ENCODE measurements around the gene SLC29A2. TPM values are rescaled to one million over a fixed set of nuclear protein-coding genes. Genes with fewer than 3 reads are reported as not detected.
A peak's percentile ranks its signal among the peaks of the same experiment; 100 is the strongest.

SLC29A2 gene
- 0.29 and 0.44 TPM in 2 replicates for total RNA-seq

GRCh38 chr11:66371627-66372415 is at the start of gene SLC29A2:
SLC29A2 (minus strand) TSS chr11:66371760; CDS start chr11:66371591, 169 bp downstream.

GRCh38 chr11:66420671-66421476 is 49.3 kb upstream of the SLC29A2 start, which contains the start of gene NPAS4:
NPAS4 (plus strand) TSS chr11:66421035; CDS start chr11:66421180, 145 bp downstream.

GRCh38 chr11:66347425-66348276 is 23.9 kb downstream of the SLC29A2 start, which contains the start of gene B4GAT1:
B4GAT1 (minus strand) TSS chr11:66347629; CDS start chr11:66347545, 84 bp downstream.

GRCh38 chr11:66344550-66345315 is 26.8 kb downstream of the SLC29A2 start, which contains the start of gene BRMS1:
BRMS1 (minus strand) TSS chr11:66345104; CDS start chr11:66342234, 2,870 bp downstream.

GRCh38 chr11:66336234-66337102 is 35.1 kb downstream of the SLC29A2 start, which contains the start of gene RIN1:
RIN1 (minus strand) TSS chr11:66336434; CDS start chr11:66336402, 32 bp downstream.

GRCh38 chr11:66316849-66317251 is 54.7 kb downstream of the SLC29A2 start, which contains the start of gene CD248:
CD248 (minus strand) TSS chr11:66317044; CDS start chr11:66317027, 17 bp downstream.

Small RNAs within 50 kb of the gene (small RNA-seq; reads per million reads assigned to genes)
- gene RF00017 (ENCODE audit: low replicate concordance) (not detected), gene RNU1-84P (ENCODE audit: low replicate concordance) (7.7 reads per million, percentile 92 among the genes with 10 or more reads in this experiment)

Other genes starting within 250 kb of the SLC29A2 start
- 26.3 and 33.2 TPM in 2 replicates for gene KLC2, start 114.1 kb downstream of the SLC29A2 start, total RNA-seq
- gene RAB1B, start 103.1 kb downstream of the SLC29A2 start, total RNA-seq, result 95.9 and 142 TPM in 2 replicates
- gene CNIH2, start 93.6 kb downstream of the SLC29A2 start, total RNA-seq, result not detected in 2 replicates
- gene YIF1A, start 82.6 kb downstream of the SLC29A2 start, total RNA-seq, result 154 and 160 TPM in 2 replicates
- 0.88 TPM in 1 of 2 replicates, not detected in the other for gene TMEM151A, start 79.9 kb downstream of the SLC29A2 start, total RNA-seq
- gene CD248, start 54.7 kb downstream of the SLC29A2 start, total RNA-seq, result 111 and 123 TPM in 2 replicates
- 23.0 and 56.7 TPM in 2 replicates for gene RIN1, start 35.3 kb downstream of the SLC29A2 start, total RNA-seq
- 70.5 and 75.3 TPM in 2 replicates for gene BRMS1, start 26.7 kb downstream of the SLC29A2 start, total RNA-seq
- 28.8 and 30.0 TPM in 2 replicates for gene B4GAT1, start 24.1 kb downstream of the SLC29A2 start, total RNA-seq
- gene NPAS4, start 49.3 kb upstream of the SLC29A2 start, total RNA-seq, result not detected in 2 replicates
- gene MRPL11, start 67.1 kb upstream of the SLC29A2 start, total RNA-seq, result 30.9 and 41.1 TPM in 2 replicates
- 11.4 and 11.9 TPM in 2 replicates for gene PELI3, start 95.1 kb upstream of the SLC29A2 start, total RNA-seq
- 41.8 and 61.1 TPM in 2 replicates for gene DPP3, start 108.7 kb upstream of the SLC29A2 start, total RNA-seq
- 29.1 and 34.4 TPM in 2 replicates for gene BBS1, start 138.9 kb upstream of the SLC29A2 start, total RNA-seq
- gene ZDHHC24, start 174.3 kb upstream of the SLC29A2 start, total RNA-seq, result 11.3 and 12.0 TPM in 2 replicates
- gene ACTN3, start 175.1 kb upstream of the SLC29A2 start, total RNA-seq, result not detected in 2 replicates
- gene CTSF, start 196.8 kb upstream of the SLC29A2 start, total RNA-seq, result 12.7 and 19.0 TPM in 2 replicates
- gene CCDC87, start 221.3 kb upstream of the SLC29A2 start, total RNA-seq, result 0.29 and 0.44 TPM in 2 replicates
- 23.6 and 32.2 TPM in 2 replicates for gene CCS, start 221.4 kb upstream of the SLC29A2 start, total RNA-seq
- 14.4 and 53.5 TPM in 2 replicates for gene RBM14, start 244.9 kb upstream of the SLC29A2 start, total RNA-seq

Data from placental pericyte (primary cell).